K562 (cell line): ENCODE data around the gene PPT1. TPM values are rescaled to one million over a fixed set of nuclear protein-coding genes. Genes with fewer than 3 reads are reported as not detected.

Experiments
- CBFA2T2 ChIP-seq: fragments of 450-650 bp; conservative IDR thresholded peaks from 2 replicates; pipeline ENCODE4 v1.6.1; 2017; ENCODE audit warnings: mild to moderate bottlenecking
- CBFA2T3 ChIP-seq: fragments of 450-650 bp; IDR thresholded peaks from 2 replicates; pipeline ENCODE4 v1.6.1; 2017
- CBFB ChIP-seq: sonication (generic); formaldehyde crosslinking; IDR thresholded peaks from 2 replicates; pipeline ENCODE4 v1.4.0; 2020; ENCODE audit warnings: mild to moderate bottlenecking, missing genetic modification reagents
- CCAR2 ChIP-seq: fragments of 200-400 bp; formaldehyde crosslinking; IDR thresholded peaks from 2 replicates; pipeline ENCODE4 v1.6.1; 2017; ENCODE audit warnings: mild to moderate bottlenecking, low read depth, low read length
- CXXC5 ChIP-seq: fragments of 250-450 bp; sonication (Bioruptor Pico); IDR thresholded peaks from 2 replicates; pipeline ENCODE4 v1.8.0; 2022; ENCODE audit warnings: inconsistent platforms, mild to moderate bottlenecking, moderate library complexity
- DDX20 ChIP-seq: fragments of 450-650 bp; IDR thresholded peaks from 2 replicates; pipeline ENCODE4 v1.6.1; 2016; ENCODE audit warnings: missing genetic modification characterization, low read depth, mild to moderate bottlenecking, missing compliant biosample characterization, moderate library complexity
- ELK1 ChIP-seq: sonication (generic); formaldehyde crosslinking; IDR thresholded peaks from 2 replicates; pipeline ENCODE4 v1.8.1; 2022; ENCODE audit warnings: missing genetic modification reagents
- EP300 ChIP-seq: IDR thresholded peaks from 2 replicates; pipeline ENCODE4 v1.6.1; 2012; ENCODE audit warnings: low read length, improper control_type of control experiment
- EWSR1 ChIP-seq: fragments of 450-650 bp; IDR thresholded peaks from 2 replicates; pipeline ENCODE4 v1.6.1; 2018; ENCODE audit warnings: borderline replicate concordance, mild to moderate bottlenecking, low read depth, moderate library complexity; ENCODE audit not compliant: partially characterized antibody
- FIP1L1 ChIP-seq: fragments of 200-400 bp; formaldehyde crosslinking; IDR thresholded peaks from 2 replicates; pipeline ENCODE4 v1.6.1; 2018; ENCODE audit warnings: mild to moderate bottlenecking, low read depth, low read length; ENCODE audit not compliant: poor library complexity, severe bottlenecking
- FOSL1 ChIP-seq: fragments of 200-800 bp; sonication (Bioruptor generic); conservative IDR thresholded peaks from 2 replicates; pipeline ENCODE4 v1.6.1; 2016; ENCODE audit warnings: missing genetic modification characterization, missing compliant biosample characterization
- HDAC6 ChIP-seq: IDR thresholded peaks from 2 replicates; pipeline ENCODE4 v1.6.1; 2012; ENCODE audit warnings: low read depth, mild to moderate bottlenecking, control low read depth, inconsistent platforms, low read length, moderate library complexity
- HDGF ChIP-seq: fragments of 450-650 bp; IDR thresholded peaks from 2 replicates; pipeline ENCODE4 v1.6.1; 2016
- ID3 ChIP-seq, 2 experiments: fragments of 250-450 bp in 1 of 2; fragments of 450-650 bp in 1 of 2; sonication (Bioruptor Pico) in 1 of 2; IDR thresholded peaks; 2 replicates each; pipeline versions ENCODE4 v1.6.1 to v1.8.0; 2016 to 2021; ENCODE audit warnings: mild to moderate bottlenecking in 2 of 2, moderate library complexity in 2 of 2, missing compliant biosample characterization in 1 of 2, missing genetic modification characterization in 1 of 2
- KDM2B ChIP-seq: fragments of 250-450 bp; sonication (Bioruptor Pico); IDR thresholded peaks from 2 replicates; pipeline ENCODE4 v1.8.0; 2021; ENCODE audit warnings: mild to moderate bottlenecking, moderate library complexity
- KLF10 ChIP-seq: fragments of 250-450 bp; sonication (Bioruptor Pico); IDR thresholded peaks from 2 replicates; pipeline ENCODE4 v1.6.1; 2021; ENCODE audit warnings: matching md5 sums
- MAX ChIP-seq: sonication (generic); formaldehyde crosslinking; IDR thresholded peaks from 2 replicates; pipeline ENCODE4 v1.9.0; 2022; ENCODE audit warnings: mild to moderate bottlenecking, missing genetic modification reagents
- MCM2 ChIP-seq: fragments of 450-650 bp; IDR thresholded peaks from 2 replicates; pipeline ENCODE4 v1.6.1; 2017; ENCODE audit warnings: low read depth, mild to moderate bottlenecking
- MEF2D ChIP-seq: conservative IDR thresholded peaks from 2 replicates; pipeline ENCODE4 v1.6.1; 2016; ENCODE audit warnings: low read depth, missing genetic modification characterization, missing compliant biosample characterization
- MYNN ChIP-seq, 2 experiments: sonication (generic); formaldehyde crosslinking in 1 of 2; IDR thresholded peaks; 2 replicates each; pipeline versions ENCODE4 v1.5.0 to v1.6.1; 2016 to 2020; ENCODE audit warnings: antibody characterized with exemption in 1 of 2, missing genetic modification reagents in 1 of 2
- RCOR1 ChIP-seq, 2 experiments: IDR thresholded peaks; 2 replicates each; pipeline ENCODE4 v1.6.1; 2012; ENCODE audit warnings: low read depth in 2 of 2, low read length in 2 of 2, borderline replicate concordance in 1 of 2, improper control_type of control experiment in 1 of 2
- RFX7 ChIP-seq: fragments of 250-450 bp; sonication (Bioruptor Pico); IDR thresholded peaks from 2 replicates; pipeline ENCODE4 v1.5.1; 2021; ENCODE audit warnings: mild to moderate bottlenecking
- SIN3A ChIP-seq, 2 experiments: fragments of 150-350 bp in 1 of 2; IDR thresholded peaks; 2 replicates each; pipeline ENCODE4 v1.6.1; 2011 to 2016; ENCODE audit warnings: borderline replicate concordance in 2 of 2, low read depth in 2 of 2, low read length in 2 of 2, mild to moderate bottlenecking in 2 of 2, moderate library complexity in 2 of 2; ENCODE audit not compliant: control insufficient read depth in 1 of 2
- ZBTB17 ChIP-seq: fragments of 450-650 bp; formaldehyde crosslinking; IDR thresholded peaks from 2 replicates; pipeline ENCODE4 v1.4.0; 2020; ENCODE audit warnings: mild to moderate bottlenecking
- ZFP30 ChIP-seq: fragments of 250-450 bp; sonication (Bioruptor Pico); IDR thresholded peaks from 2 replicates; pipeline ENCODE4 v1.8.0; 2022; ENCODE audit warnings: moderate library complexity, mild to moderate bottlenecking, inconsistent platforms, borderline replicate concordance
- ZNF311 ChIP-seq: fragments of 250-450 bp; sonication (Bioruptor Pico); IDR thresholded peaks from 2 replicates; pipeline ENCODE4 v1.4.0; 2020; ENCODE audit warnings: mild to moderate bottlenecking, moderate library complexity
- ZNF511 ChIP-seq: sonication (generic); formaldehyde crosslinking; IDR thresholded peaks from 2 replicates; pipeline ENCODE4 v1.8.0; 2022; ENCODE audit warnings: mild to moderate bottlenecking, missing genetic modification reagents
- ZNF589 ChIP-seq: fragments of 200-800 bp; sonication (Bioruptor generic); IDR thresholded peaks from 2 replicates; pipeline ENCODE4 v1.6.1; 2016; ENCODE audit warnings: low read depth, missing genetic modification characterization, missing compliant biosample characterization
- ZNF76 ChIP-seq: fragments of 250-450 bp; sonication (Bioruptor Pico); IDR thresholded peaks from 2 replicates; pipeline ENCODE4 v1.4.0; 2020; ENCODE audit warnings: mild to moderate bottlenecking, moderate library complexity, borderline replicate concordance
- polyA plus RNA-seq, 8 experiments: library from polyadenylated mRNA; depleted of rRNA in 4 of 8; stranded (reverse) in 5 of 8; unstranded in 3 of 8; fragments of >200 nt; fragmentation: Nextera tagmentation in 2 of 8; fragmentation: Illumina TruSeq in 1 of 8; extraction: Ambion mirVana in 2 of 8; extraction: Trizol in 1 of 8; gene quantifications; 2 replicates each; pipeline versions ENCODE4 v1.2.1 to v1.2.3, GENCODE V29; 2011 to 2014; ENCODE audit warnings: inconsistent platforms in 1 of 8, missing spikeins in 1 of 8
- total RNA-seq, 7 experiments: library from RNA; depleted of rRNA in 6 of 7; stranded (reverse); fragments of >200 nt in 6 of 7; fragmentation: Illumina TruSeq in 2 of 7; extraction: Trizol in 2 of 7; gene quantifications; 2 replicates each; pipeline versions ENCODE4 v1.2.1 to v1.2.3, GENCODE V29; 2011 to 2021; ENCODE audit warnings: low replicate concordance in 1 of 7

The PPT1 gene
- total and polyA plus RNA-seq, 9 of the 15 experiments (the other 6 are each of a cell fraction or from before 2014, with no cell fraction given), result 72.2 to 285 (median 143) TPM

DNA sequence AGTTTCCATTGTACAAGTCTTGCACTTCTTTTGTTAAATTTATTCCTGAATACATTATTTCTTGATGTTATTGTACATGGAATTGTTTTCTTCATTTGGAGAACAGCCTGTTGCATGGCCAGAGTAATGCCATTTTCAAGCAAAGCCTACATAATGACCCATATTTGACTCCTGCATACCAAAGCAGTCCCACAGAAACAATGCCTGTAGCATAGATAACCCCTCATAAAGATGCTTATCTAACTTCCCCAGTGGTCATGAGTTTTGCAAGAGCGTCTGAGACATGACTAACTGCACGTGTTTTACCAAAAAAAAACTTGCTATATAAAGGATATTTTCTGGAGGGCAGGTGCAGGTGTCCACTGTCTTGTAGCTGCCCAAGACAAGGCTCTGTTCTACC is 33.8 kb upstream of the PPT1 start (continued):
- TF ChIP-seq MCM2 (no peak), EP300 (peak; percentile 72), EWSR1 (no peak), DDX20 (tag) (0 out of 2 replicates have a peak, but pooled peaks have one; percentile 32), ELK1 (CRISPR knock-in tag) (no peak), ZNF511 (CRISPR knock-in tag) (no peak), ZNF589 (CRISPR knock-in tag) (no peak), CCAR2 (no peak), CBFB (no peak), RCOR1 (IDR thresholded peaks at IDR 0.05; ENCODE audit: borderline replicate concordance in 1 of 2, low read depth in 2 of 2, low read length in 2 of 2) (peak in 1 of 2 experiments; percentile 86; a peak in 2 of 4 replicates), CXXC5 (peak; percentile 29; the same call in 1 of the 2 replicates), HDAC6 (no peak), KDM2B (CRISPR knock-in tag) (no peak), CBFA2T3 (peak; percentile 70), SIN3A (IDR thresholded peaks at IDR 0.05; ENCODE audit: borderline replicate concordance in 2 of 2, control insufficient read depth in 1 of 2, low read depth in 2 of 2, low read length in 2 of 2) (no peak), ZBTB17 (CRISPR knock-in tag) (0 out of 2 replicates have a peak, but pooled peaks have one; percentile 28), ZNF311 (no peak), FIP1L1 (no peak), HDGF (no peak), MAX (CRISPR knock-in tag) (no peak), ID3 (CRISPR knock-in tag; IDR thresholded peaks at IDR 0.05) (no peak), ID3 (tag; IDR thresholded peaks at IDR 0.05) (no peak), MYNN (IDR thresholded peaks at IDR 0.05) (no peak), MYNN (CRISPR knock-in tag; IDR thresholded peaks at IDR 0.05) (no peak), RFX7 (CRISPR knock-in tag) (no peak), MEF2D (tag) (peak; percentile 82), FOSL1 (tag) (peak; percentile 91), ZFP30 (no peak), ZNF76 (CRISPR knock-in tag) (0 out of 2 replicates have a peak, but pooled peaks have one; percentile 40), CBFA2T2 (peak; percentile 46; the same call in 1 of the 2 replicates), KLF10 (no peak)
